ENCODE results near the gene MME. TPM values are rescaled to one million over a fixed set of nuclear protein-coding genes. Genes with fewer than 3 reads are reported as not detected.

Gene MME
- total RNA-seq, 1 experiment from 2014 or later: 1.6 TPM

GRCh38 chr3:155161640-155162292, 81.6 kb downstream of the MME start:
- TF ChIP-seq SIN3A (IDR thresholded peaks at IDR 0.05; ENCODE audit: borderline replicate concordance, insufficient read depth, low read depth, low read length) (no peak), TCF7L2 (IDR thresholded peaks at IDR 0.05; ENCODE audit: low read depth, low read length) (no peak), REST (IDR thresholded peaks at IDR 0.05; ENCODE audit: insufficient read depth in 1 of 2, low read depth in 2 of 2, low read length in 1 of 2) (no peak), POLR2AphosphoS5 (IDR thresholded peaks at IDR 0.05; ENCODE audit: low read depth, low read length) (no peak), CTCF (IDR thresholded peaks at IDR 0.05) (no peak)
- no peak for DNase-seq (ENCODE audit: low read depth, low spot score)
- intact Hi-C loops (cut with micrococcal nuclease; ENCODE audit: unreplicated experiment): no loop called here
- Histone ChIP-seq H3K9me3 (ENCODE audit: control insufficient read depth, insufficient read depth, low read depth, low read length) (no peaks in the 10 kb centered on the region), H3K36me3 (ENCODE audit: control insufficient read depth, insufficient read depth, low read length) (no peaks in the 10 kb centered on the region), H3K27me3 (ENCODE audit: control insufficient read depth, insufficient read depth, low read length) (no peaks in the 10 kb centered on the region), H3K4me3 (ENCODE audit: low read depth in 2 of 2, low read length in 2 of 2) (no peak overlapping the region), H3K4me1 (ENCODE audit: control insufficient read depth, insufficient read depth, low read length) (no peaks in the 10 kb centered on the region), H3K27ac (ENCODE audit: low read length) (no peak overlapping the region)
- ChIA-PET POLR2A (no interaction called here), CTCF (interaction anchor here (0.5 kb wide), 1 partner anchor 621 kb away, joined by 5 read pairs; no protein-coding TSS in a partner anchor)
- BruUV-seq (replicated peaks): no TSS peak
- in situ Hi-C loops (cut with HindIII; ENCODE audit: low pct_unique_long_range_greater_than_20kb, low sequenced_read_pairs): no loop called here
- no peak for ATAC-seq

- ATAC-seq (no peak), DNase-seq (ENCODE audit: low read depth, low spot score) (no peak)
- H3K9me3 ChIP-seq (ENCODE audit: control insufficient read depth, insufficient read depth, low read depth, low read length): no peaks in the 10 kb centered on the region
- in situ Hi-C loops (cut with HindIII; ENCODE audit: low pct_unique_long_range_greater_than_20kb, low sequenced_read_pairs) (no loop called here), intact Hi-C loops (cut with micrococcal nuclease; ENCODE audit: unreplicated experiment) (no loop called here)
- TF ChIP-seq CTCF (IDR thresholded peaks at IDR 0.05): no peak
- TF ChIP-seq TCF7L2 (IDR thresholded peaks at IDR 0.05; ENCODE audit: low read depth, low read length): no peak
- TF ChIP-seq POLR2AphosphoS5 (IDR thresholded peaks at IDR 0.05; ENCODE audit: low read depth, low read length): no peak
- TF ChIP-seq REST (IDR thresholded peaks at IDR 0.05; ENCODE audit: insufficient read depth in 1 of 2, low read depth in 2 of 2, low read length in 1 of 2): no peak
- no peak for TF ChIP-seq SIN3A (IDR thresholded peaks at IDR 0.05; ENCODE audit: borderline replicate concordance, insufficient read depth, low read depth, low read length)
- no peak overlapping the region for H3K27ac ChIP-seq (ENCODE audit: low read length)
- H3K36me3 ChIP-seq (ENCODE audit: control insufficient read depth, insufficient read depth, low read length): no peaks in the 10 kb centered on the region
- H3K4me3 ChIP-seq (ENCODE audit: low read depth in 2 of 2, low read length in 2 of 2): no peak overlapping the region
- POLR2A ChIA-PET: no interaction called here
- CTCF ChIA-PET: no interaction called here
- no peaks in the 10 kb centered on the region for H3K27me3 ChIP-seq (ENCODE audit: control insufficient read depth, insufficient read depth, low read length)
- no peaks in the 10 kb centered on the region for H3K4me1 ChIP-seq (ENCODE audit: control insufficient read depth, insufficient read depth, low read length)
- no TSS peak for BruUV-seq (replicated peaks)
These were observed 84.2 kb downstream of the MME start for GRCh38 chr3:155164306-155164705.

Data from Panc1 (cell line).